GM21717 (cell line): ENCODE measurements around the gene NKX6-2.
"Not testable (repeated sequence)": the region's sequence is repeated elsewhere in the genome, so short reads cannot be mapped to it uniquely, and the experiment has no call there.

Source experiments
- ATAC-seq: cut with Tn5 transposase; IDR thresholded peaks from one replicate; pipeline ENCODE4 v1.9.1; 2021; ENCODE audit warnings: mild to moderate bottlenecking, moderate library complexity; ENCODE audit not compliant: unreplicated experiment

NKX6-2 gene

GRCh38 chr10:132785723-132786475 is at the start of gene NKX6-2:
Gene NKX6-2 (minus strand): TSS chr10:132786147. CDS start chr10:132785948, 199 bp downstream.
- ATAC-seq = no peak

GRCh38 chr10:132834891-132835847 is 49.2 kb upstream of the NKX6-2 start:
- ATAC-seq = no peak

- ATAC-seq = no peak
These were observed 48.4 kb upstream of the NKX6-2 start for GRCh38 chr10:132834311-132834761.

GRCh38 chr10:132833421-132834111 is 47.6 kb upstream of the NKX6-2 start:
- no peak for ATAC-seq

GRCh38 chr10:132832186-132832969 is 46.4 kb upstream of the NKX6-2 start:
- no peak for ATAC-seq

GRCh38 chr10:132829403-132829802 is 43.5 kb upstream of the NKX6-2 start:
- no peak for ATAC-seq

GRCh38 chr10:132828681-132829080 is 42.7 kb upstream of the NKX6-2 start:
- no peak for ATAC-seq

- no peak for ATAC-seq
These were observed 42.1 kb upstream of the NKX6-2 start for GRCh38 chr10:132827861-132828539.

- no peak for ATAC-seq
These were observed 41.5 kb upstream of the NKX6-2 start for GRCh38 chr10:132827423-132827789.

GRCh38 chr10:132826524-132827422 is 40.8 kb upstream of the NKX6-2 start:
- no peak for ATAC-seq

GRCh38 chr10:132825783-132826523 is 40.0 kb upstream of the NKX6-2 start:
- not testable (repeated sequence) for ATAC-seq

GRCh38 chr10:132820056-132820455 is 34.1 kb upstream of the NKX6-2 start:
- no peak for ATAC-seq

- ATAC-seq = no peak
These were observed 31.8 kb upstream of the NKX6-2 start for GRCh38 chr10:132817701-132818211.

GRCh38 chr10:132816718-132817117 is 30.8 kb upstream of the NKX6-2 start:
- no peak for ATAC-seq

GRCh38 chr10:132815168-132815857 is 29.4 kb upstream of the NKX6-2 start:
- ATAC-seq = no peak

GRCh38 chr10:132814469-132814856 is 28.5 kb upstream of the NKX6-2 start:
- ATAC-seq = no peak
